ENCODE measurements around the gene CGNL1.

CGNL1 gene

GRCh38 chr15:57446393-57446792 lies 70.1 kb downstream of the CGNL1 start:
- DNase-seq (ENCODE audit: low read depth, low spot score), result no peak

GRCh38 chr15:57451555-57451954 lies 75.2 kb downstream of the CGNL1 start:
- DNase-seq (ENCODE audit: low read depth, low spot score), result no peak

More at GRCh38 chr15:57446393-57446792, 70.1 kb downstream of the CGNL1 start:
- no peak overlapping the region for H3K27ac ChIP-seq

GRCh38 chr15:57452090-57452754 lies 75.9 kb downstream of the CGNL1 start:
- no peak for DNase-seq (ENCODE audit: low read depth, low spot score)
- H3K27ac ChIP-seq, result no peak overlapping the region

More at GRCh38 chr15:57451555-57451954, 75.2 kb downstream of the CGNL1 start:
- H3K27ac ChIP-seq, result no peak overlapping the region

- no peak overlapping the region for H3K27ac ChIP-seq
- DNase-seq (ENCODE audit: low read depth, low spot score), result no peak
Observed at GRCh38 chr15:57455929-57456328, 79.6 kb downstream of the CGNL1 start.

DNA sequence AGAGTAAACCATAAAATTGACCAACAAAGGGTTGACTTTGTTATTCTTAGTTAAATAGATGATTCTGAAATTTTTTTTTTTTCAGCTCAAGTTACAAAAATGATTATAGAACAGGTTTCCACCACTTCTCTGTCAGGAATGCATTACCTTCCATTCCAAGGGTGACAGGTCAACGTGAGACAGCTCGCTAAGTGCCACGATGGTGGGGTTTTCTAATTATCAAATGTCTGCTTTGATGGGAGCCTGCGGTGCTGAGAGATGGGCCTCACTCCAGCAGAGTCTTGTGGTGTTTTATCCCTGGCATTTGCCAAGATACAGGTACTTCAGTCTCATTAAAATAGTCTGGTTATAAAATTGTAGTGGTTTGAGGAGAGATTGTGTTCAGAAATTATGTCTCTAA lies 80.3 kb downstream of the CGNL1 start:
- no peak for DNase-seq (ENCODE audit: low read depth, low spot score)
- H3K27ac ChIP-seq, result no peak overlapping the region

- DNase-seq (ENCODE audit: low read depth, low spot score), result no peak
- H3K27ac ChIP-seq, result no peak overlapping the region
Observed at GRCh38 chr15:57457726-57458125, 81.4 kb downstream of the CGNL1 start.

GRCh38 chr15:57458356-57458781 lies 82.1 kb downstream of the CGNL1 start:
- DNase-seq (ENCODE audit: low read depth, low spot score), result no peak
- H3K27ac ChIP-seq, result no peak overlapping the region

DNA sequence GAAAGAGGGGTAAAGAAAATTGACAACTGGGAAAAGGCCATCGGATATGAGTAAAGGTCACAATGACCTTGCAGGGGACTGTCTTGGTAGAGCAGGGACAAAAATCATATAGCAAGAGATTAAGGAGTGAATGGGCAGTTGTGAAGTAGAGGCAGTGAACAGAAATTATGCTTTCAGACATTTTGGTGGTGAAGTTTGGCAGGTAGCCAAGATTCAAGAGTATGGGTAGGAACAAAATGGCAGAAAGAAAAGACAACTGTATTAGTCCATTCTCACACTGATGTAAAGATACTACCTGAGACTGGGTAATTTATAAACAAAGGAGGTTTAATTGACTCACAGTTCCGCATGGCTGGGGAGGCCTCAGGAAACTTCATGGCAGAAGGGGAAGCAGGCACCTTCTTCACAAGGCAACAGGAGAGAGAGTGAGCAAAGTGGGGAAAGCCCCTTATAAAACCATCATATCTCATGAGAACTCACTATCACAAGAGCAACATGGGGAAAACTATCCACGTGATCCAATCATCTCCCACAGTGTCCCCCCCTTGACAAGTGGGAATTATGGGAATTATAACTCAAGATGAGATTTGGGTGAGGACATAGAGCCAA lies 84.0 kb downstream of the CGNL1 start:
- no peak overlapping the region for H3K27ac ChIP-seq
- no peak for DNase-seq (ENCODE audit: low read depth, low spot score)

DNA sequence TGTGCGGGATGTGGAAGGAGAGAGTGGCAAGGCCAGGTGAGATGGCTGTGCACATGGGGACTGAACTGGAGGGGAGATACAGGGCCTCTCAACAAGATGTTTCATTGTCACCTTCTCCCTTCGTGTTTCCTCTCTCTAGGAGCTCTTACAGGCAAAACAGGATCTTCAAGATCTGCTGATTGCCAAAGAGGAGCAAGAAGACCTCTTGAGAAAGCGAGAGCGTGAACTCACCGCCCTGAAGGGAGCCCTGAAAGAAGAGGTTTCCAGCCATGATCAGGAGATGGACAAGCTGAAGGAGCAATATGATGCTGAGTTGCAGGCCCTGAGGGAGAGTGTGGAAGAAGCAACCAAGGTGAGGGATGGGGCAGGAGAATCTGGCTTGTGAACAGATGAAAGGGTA lies 85.2 kb downstream of the CGNL1 start:
- DNase-seq (ENCODE audit: low read depth, low spot score), result no peak
- H3K27ac ChIP-seq, result no peak overlapping the region

DNA sequence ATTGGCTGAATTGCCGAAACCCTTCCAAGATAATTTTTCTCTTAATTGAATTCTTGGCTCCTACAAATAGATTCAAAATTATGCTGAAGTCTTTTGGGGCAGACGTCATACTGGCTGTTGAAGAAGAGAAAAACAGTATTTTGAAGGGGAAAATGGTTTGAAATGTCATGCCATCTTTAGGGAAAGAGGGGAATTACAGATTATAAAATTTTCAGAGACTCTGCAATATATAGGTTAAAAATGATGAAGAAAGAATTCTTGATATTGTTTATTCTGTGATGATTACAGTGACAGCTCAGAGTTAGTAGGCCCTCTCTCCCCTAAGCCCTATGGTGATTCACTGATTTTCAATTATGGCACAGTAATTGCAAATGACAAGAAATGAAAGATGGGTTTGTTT lies 86.1 kb downstream of the CGNL1 start:
- no peak for DNase-seq (ENCODE audit: low read depth, low spot score)
- peak overlapping the region; percentile 12 for H3K27ac ChIP-seq

DNA sequence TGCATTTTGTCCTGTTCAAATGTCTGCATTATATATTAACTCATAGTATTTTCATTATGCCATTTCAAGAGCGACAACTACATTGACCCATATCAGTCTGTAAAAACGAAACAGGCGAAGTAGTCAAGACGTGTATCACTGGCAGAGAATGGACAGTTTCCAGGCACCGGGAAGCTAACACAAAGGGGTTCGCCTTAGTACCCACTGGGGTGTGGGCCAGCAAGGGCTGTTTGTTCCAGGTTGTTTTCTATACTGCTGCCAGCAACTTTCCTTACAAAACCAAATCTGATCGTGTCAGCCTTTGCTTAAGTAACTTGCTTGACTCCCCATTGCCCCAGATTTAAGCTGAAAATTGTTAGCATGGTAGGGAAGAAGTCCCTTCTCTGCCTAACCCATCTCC lies 87.1 kb downstream of the CGNL1 start:
- DNase-seq (ENCODE audit: low read depth, low spot score), result no peak
- no peak overlapping the region for H3K27ac ChIP-seq

DNA sequence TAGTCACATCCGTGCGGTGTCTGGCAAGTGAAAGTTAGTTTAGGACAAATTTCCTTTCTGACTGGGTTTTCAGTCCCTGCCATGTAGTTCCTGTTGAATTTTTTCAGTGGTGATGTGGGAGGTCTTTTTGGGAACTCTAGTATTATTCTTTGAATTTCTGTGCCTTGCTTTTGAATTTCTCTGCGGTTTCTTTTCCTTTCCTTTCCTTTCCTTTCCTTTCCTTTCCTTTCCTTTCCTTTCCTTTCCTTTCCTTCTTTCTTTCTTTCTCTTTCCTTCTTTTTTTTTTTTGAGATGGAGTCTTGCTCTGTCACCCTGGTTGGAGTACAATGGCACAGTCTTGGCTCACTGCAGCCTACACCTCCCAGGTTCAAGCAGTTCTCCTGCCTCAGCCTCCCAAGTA lies 88.2 kb downstream of the CGNL1 start:
- no peak overlapping the region for H3K27ac ChIP-seq
- no peak for DNase-seq (ENCODE audit: low read depth, low spot score)

GRCh38 chr15:57468486-57468885 lies 92.2 kb downstream of the CGNL1 start:
- no peak overlapping the region for H3K27ac ChIP-seq
- DNase-seq (ENCODE audit: low read depth, low spot score), result no peak

- DNase-seq (ENCODE audit: low read depth, low spot score), result no peak
- H3K27ac ChIP-seq, result no peak overlapping the region
Observed at GRCh38 chr15:57470543-57470942, 94.2 kb downstream of the CGNL1 start.

- H3K27ac ChIP-seq, result no peak overlapping the region
- no peak for DNase-seq (ENCODE audit: low read depth, low spot score)
Observed at GRCh38 chr15:57472861-57473260, 96.6 kb downstream of the CGNL1 start.

DNA sequence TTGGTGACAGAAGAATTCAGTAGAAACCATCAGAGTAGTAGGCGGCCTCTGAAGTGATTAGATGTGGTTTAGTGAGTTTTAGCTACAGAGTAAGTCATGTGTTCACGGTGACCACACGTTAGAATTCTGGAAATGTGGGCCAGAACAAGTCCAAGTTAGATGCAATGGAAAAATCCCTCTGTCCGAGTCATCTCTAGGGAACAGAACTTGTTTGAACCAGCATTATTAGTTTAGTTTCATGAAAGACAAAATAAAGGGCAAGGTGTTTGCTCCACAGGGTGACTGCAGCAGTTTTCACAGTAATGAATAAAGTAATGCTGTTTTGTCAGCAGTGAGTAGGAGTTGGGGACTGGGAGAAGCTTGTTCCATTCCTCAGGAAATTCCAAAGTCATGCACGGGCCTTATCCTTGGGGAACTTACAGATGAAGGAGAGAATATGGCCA lies 100.2 kb downstream of the CGNL1 start:
- H3K27ac ChIP-seq, result no peak overlapping the region
- peak; percentile 18 for DNase-seq (ENCODE audit: low read depth, low spot score)

GRCh38 chr15:57477736-57478522 lies 101.6 kb downstream of the CGNL1 start:
- DNase-seq (ENCODE audit: low read depth, low spot score), result no peak
- no peak overlapping the region for H3K27ac ChIP-seq

GRCh38 chr15:57479005-57479404 lies 102.7 kb downstream of the CGNL1 start:
- DNase-seq (ENCODE audit: low read depth, low spot score), result no peak
- H3K27ac ChIP-seq, result no peak overlapping the region

- H3K27ac ChIP-seq, result no peak overlapping the region
- no peak for DNase-seq (ENCODE audit: low read depth, low spot score)
Observed at GRCh38 chr15:57481038-57481705, 104.9 kb downstream of the CGNL1 start.

DNA sequence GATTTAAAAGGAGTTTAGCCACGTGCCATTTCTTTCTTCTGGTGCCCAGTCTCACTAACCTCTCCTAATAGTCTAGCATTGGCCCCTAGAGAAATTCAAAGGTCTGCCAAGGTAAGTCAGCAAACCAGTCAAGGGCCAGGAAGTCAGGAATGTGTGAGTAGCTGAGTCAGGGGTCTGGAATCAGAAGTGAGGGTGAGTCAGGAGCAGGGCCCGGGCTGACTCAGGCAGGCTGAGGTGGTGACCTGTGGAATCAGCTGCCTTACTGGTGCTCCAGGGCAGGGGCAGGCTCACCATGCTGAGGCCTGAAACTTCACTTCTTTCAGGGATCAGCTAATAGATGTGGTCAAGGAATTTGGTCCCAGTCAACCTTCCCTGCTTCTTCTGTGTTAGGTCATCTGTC lies 109.6 kb downstream of the CGNL1 start:
- peak; percentile 77 for DNase-seq (ENCODE audit: low read depth, low spot score)
- peak overlapping the region; percentile 69 for H3K27ac ChIP-seq

- no peak for DNase-seq (ENCODE audit: low read depth, low spot score)
- peak overlapping the region; percentile 69 for H3K27ac ChIP-seq
Observed at GRCh38 chr15:57486833-57487232, 110.5 kb downstream of the CGNL1 start.
